HG02642 (cell line): ENCODE results near the gene HS6ST3.

Experiments
- ATAC-seq: cut with Tn5 transposase; IDR thresholded peaks from one replicate; pipeline ENCODE4 v1.9.1; 2021; ENCODE audit warnings: mild to moderate bottlenecking; ENCODE audit not compliant: unreplicated experiment, poor library complexity

Gene HS6ST3

DNA sequence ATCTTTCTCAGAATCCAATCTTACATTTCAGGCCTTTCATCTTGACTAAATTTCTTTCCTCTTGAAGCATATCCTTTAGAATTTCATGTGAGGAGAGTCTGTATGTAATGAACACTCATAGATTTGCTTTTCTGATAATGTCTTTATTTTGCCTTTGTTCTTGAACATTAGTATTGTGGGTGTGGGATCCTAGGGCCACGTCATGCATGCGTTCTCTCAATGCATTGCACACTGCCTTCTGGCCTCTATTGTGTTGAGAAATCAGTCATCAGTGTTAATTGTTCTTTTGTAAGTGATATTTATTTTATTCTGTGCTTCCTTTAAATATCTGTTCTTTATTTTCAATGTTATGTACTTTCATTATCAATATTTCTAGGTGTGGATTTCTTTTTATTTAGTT lies 539.4 kb downstream of the HS6ST3 start:
- ATAC-seq: no peak

DNA sequence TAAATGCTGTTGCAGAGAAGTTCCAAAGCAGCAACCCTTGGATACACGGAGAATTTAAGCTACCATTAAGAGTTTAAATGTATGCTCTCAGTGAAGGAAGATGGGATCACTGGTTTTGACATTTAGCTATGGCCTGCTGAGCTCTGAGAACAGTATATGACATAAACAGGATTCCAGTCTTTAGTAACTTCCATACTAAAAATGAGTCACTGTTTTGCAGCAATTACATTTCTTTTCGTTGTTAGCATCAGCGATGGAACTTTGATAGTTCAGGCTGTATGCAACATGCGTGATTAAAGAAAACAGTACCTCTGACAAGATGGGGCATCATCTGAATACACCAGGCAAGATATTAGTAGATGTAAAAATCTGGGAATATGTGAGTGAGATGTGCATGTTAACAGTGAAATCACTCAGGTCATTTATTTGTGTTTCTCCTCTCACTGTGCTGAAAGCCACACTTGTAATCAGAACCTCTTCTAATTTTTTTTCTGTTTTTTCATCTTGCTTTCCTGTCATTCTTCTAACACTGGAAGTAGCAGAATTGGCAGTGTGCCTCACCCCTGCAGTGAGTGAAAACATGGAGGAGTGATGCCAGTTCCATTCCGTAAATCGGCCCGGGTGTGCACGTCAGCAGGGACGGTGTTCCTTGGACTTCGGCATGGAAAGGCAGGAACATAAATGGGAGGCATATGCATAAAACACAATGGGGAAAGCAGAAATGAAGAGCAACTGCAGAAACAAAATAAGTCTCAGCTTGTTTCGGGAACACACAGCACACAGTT lies 542.8 kb downstream of the HS6ST3 start:
- no peak for ATAC-seq

DNA sequence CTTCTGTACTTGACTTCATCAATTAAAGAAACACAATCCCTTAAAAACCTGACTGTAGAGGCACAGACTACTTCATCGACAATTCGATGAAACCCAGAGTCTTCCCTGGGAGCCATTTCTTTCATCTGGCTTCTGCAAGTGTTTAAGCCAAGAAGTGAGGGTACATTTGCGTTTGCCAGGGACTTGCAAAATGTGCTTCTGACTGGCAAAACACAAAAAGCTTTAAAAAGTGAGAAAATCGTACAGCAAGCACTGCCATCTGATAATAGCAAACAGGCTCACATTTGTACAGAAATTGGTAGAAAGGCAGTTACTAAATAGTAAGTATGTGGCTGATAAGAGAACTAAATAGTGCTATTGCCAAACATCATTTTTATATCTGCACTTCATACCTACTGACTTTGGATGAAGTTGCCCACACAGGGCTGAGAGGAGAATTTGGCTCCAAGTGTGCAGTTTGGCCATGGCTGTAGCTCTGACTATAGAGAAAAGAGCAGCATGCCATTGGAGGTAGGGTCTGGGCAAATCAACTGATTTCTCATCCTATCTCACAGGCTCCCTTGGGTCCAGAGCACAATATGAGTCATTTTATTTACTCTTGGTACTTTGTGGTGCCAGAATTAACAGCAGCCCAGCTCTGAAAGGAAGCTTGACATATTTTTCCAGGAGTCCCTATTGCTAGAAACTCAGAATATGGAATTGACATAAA lies 546.2 kb downstream of the HS6ST3 start:
- no peak for ATAC-seq

DNA sequence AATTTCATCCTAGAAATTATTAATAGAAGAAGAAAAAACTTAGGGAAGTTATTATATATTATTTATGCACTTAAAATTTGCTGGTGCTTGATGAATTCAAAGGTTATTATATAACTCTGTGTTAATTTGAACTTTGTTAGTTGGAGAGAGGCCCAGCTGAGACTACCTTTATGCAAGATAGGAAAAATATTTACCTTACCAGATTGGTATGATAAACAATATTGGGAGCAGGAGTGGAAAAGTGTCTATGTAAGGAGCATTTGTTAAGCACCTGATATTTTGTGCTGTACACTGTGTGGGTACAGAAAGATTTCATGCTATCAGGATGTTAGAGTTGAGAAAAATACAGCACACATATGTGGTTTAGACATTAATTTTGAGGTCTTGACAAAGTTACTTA lies 547.1 kb downstream of the HS6ST3 start:
- ATAC-seq: no peak

DNA sequence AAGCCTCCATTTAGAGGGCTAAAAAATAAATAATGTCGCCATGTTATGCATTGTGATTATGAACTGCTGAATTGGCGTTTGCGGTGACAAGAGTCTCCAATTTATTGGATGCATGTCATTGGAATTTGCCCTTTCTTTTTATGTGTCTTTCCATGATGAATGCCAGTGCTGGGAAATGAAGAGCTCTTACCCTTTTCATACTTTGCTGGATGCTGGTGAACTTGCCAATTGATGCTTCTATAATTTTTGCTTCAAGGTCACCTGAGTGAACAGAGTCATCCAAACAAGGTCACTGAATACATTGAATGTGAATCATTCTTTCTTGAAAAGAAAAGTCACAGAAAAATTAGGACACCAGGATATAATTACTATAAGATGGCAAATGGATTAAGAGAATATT lies 556.2 kb downstream of the HS6ST3 start:
- ATAC-seq: no peak

DNA sequence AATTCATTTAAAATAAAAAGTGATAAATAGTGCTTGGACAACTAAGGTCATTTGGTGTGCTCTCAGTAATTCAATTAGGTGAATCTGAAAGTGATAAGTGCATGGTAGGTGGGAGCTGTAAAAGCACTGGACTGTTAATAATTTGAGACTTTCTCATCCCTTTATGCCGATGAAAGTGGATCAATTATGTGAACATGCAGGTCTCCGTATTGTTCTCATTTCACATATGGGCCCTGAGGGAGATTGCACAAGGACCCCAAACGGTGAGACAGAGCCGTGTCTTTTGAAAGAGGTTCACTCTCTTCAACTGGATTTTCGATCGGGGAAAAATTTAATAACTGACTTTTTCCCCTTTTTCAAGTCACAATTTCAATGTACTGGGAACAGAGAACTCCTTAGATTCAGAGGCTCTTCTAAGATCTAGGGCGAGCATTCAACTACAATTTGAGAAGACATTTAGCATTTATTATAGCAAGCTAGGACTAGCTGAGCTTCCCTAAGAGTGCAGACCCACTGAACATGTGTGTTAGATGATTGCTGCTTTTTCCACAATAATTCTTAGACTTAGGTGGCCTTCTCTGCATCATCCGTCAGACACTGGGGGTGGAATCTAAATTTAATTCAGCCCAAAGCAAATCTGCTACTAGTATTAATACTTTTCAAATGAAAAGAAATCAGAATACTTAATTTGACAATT lies 556.8 kb downstream of the HS6ST3 start:
- no peak for ATAC-seq

DNA sequence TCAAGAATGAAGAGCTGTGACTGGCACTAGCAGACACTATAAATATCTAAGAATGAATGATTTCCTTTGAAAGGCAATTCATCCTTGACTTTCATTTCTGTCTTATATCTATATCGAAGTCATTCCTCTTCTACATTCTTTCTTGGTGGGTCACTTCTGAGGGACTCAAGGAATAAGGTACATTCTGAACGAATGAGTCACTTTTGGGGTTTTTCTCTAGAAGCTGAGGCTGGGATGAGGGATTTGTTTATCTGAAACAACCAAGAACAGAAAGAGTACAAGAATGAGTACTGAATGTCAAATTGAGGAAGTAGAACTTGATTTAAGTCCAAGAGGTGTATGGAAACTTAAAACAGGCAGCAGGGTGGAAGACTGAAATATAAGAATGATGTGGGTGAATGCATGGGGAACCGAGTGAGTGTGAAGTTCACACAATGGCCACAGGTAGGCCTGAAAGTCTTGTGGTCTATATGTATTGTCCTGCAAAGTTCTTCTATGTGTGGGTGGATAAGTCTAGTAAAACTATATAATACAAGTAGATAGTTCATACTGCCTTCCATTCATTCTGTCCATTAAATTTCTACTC lies 560.5 kb downstream of the HS6ST3 start:
- peak; percentile 81 for ATAC-seq

DNA sequence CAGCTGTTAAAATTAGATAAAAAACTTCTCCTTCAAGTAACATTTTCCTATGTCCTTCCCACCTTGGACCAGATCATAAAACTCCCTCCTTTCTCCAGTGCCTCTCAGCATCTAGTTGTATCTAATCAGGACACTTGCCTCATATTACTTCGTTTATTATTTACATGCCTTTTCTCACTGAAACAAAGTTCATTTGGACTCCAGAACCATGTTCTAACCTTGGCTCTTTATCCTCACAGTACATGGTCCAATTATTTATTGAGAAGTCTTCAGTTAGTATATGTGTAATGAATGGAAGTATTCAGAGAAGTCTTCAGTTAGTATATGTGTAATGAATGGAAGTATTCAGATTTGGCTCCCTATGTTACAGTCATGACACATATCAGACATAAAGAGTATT lies 561.7 kb downstream of the HS6ST3 start:
- no peak for ATAC-seq

DNA sequence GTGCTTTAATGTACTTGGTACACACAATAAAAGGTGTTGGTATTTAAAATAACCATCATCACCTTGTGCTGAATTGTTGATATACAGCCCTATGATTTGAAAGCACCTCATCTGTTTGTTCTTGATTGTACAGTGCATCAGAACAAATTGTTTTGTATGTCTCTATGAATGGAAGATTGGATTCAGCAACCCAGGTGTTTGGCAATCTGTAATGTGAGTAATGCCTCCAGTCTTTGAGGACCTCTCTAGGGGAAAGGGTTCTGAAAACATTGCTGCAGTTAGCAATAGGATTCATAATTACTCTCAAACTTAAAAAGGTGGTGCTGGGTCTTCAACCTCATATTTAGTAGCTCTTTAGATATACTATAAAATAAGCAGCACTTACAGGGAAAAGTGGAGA lies 562.6 kb downstream of the HS6ST3 start:
- ATAC-seq: no peak

DNA sequence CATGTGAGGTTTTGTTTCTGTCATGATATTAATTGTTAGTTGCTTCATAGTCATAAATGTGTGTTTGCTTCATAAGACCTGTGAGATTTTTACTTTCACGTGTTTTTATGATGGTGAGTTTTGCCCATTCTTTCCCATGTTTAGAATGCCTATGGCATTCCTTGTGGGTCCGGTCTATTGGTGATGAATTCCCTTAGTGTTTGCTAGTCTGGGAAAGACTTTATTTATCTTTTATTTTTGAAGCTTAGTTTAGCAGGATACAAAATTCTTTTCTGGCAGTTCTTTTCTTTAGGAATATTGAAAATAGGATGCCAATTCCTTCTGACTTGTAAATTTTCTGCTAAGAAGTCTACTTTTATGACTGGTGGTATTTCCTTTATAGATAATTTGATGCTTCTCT lies 571.7 kb downstream of the HS6ST3 start:
- no peak for ATAC-seq

DNA sequence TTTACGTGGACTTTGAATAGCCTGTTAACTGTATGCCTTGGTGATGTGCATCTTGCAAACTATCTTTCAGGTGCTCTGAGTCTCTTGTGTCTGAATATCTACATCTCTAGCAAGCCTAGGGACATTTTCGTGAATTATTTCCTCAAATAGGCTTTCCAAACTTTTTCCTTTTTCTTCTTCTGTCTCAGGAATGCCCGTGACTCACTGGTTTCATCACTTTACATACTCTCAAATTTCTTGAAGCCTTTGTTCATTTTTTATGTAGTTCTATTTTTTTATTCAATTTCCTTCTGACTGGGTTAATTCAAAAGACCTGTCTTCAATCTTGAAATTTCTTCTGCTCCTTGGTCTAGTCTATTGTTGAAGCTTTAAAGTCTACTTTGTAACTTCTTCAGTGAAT lies 572.1 kb downstream of the HS6ST3 start:
- no peak for ATAC-seq

DNA sequence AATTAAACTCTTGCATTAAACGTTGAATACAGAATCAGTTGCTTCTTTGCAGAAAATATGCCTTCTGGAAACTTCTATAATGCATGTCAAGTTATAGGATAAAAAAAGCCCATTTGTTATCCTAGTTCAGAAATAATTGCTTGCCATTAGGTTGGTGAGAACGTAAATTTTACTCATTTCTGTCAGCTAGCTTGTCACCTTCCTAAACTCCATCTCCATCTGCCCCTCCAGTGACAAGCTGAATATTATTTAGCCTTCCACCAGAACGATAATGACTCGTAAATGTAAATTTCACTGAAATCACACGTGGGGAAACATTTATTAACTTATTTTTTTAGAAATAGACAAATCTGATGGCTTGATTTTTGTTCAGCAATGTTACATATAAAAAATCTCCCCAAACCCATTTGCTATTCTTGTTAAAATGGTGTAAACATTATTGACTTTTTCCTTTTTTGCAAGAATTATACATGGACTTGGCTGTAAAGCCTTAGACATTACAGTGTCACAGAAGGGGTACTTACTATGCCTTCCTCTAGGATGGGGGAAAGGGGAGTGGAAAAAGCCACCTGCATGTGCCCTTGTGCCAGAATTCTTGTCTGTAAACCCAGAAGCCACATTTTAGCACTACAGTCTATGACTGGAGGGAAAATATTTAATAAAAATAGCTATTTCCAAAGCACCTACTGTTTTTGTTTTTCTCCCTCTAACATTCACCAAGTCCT lies 577.5 kb downstream of the HS6ST3 start:
- no peak for ATAC-seq

DNA sequence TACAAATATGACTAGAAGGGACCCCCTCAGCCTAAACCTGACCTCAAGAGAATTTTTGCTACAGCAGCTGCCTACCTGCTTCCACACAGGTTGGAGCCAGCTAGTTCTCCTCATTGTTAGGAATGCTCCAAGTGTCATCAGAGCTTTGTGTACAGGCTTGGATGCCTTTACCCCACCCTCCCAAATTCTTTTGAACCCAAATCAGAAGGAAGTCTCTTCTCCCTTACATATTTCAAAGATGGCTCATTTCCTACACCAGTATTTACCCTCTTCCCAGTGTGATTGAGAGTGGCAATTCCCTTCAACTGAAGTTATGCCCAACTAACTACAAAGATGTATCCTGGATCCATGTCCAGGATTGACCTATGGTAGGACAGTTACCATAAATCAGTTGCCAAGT lies 581.2 kb downstream of the HS6ST3 start:
- ATAC-seq: no peak

DNA sequence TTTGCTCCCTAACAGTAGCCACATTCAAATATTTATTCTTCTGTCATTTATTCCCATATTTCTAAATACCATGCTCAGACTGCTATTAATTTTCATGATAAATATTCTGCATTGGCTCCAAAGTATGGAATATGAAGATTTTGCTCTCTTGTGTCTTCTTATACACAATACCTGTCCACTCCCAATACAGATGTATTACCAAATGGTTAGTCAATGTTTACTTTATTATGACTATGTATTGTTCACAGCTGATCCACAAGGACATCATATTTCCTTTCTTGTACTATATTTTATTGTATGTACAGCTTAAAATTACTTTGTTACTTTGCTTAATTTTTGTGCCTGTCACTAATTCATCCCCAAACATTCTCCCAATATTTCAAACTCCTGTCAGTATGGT lies 582.1 kb downstream of the HS6ST3 start:
- ATAC-seq: no peak

DNA sequence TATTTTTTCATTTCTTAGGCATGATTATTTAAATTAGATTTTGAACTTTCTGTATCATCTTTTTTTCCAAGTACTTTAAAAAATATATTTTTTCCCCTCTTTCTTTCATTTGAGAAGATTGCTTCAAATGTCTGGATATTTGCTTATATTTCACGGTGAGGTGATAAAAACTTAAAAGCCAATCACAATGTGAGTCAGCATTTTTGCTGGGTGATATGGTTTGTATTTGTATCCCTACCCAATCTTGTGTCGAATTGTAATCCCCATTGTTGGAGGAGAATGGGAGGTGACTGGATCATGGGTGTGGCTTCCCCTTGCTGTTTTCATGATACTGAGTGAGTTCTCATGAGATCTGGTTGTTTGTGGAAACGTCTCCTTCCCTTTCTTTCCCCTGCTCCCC lies 583.9 kb downstream of the HS6ST3 start:
- ATAC-seq: no peak

DNA sequence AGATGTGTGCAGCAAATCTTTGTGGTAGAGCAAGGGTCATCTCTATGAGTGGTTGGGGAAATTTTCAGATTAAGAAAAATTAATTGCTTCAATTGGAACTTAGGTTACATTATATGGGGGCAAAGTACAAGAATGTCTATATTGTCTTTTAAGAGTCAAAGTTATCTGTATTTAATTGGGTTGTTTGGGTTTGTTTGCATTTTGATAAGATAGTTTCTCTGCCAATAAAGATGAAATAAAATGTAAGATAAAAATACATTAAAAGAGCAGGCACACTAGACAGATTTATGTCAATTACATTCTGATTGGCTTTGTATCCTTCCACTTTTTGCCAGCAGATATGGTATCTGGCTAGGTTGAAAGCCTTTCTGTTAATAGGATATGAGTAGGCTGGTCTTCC lies 587.1 kb downstream of the HS6ST3 start:
- ATAC-seq: no peak

DNA sequence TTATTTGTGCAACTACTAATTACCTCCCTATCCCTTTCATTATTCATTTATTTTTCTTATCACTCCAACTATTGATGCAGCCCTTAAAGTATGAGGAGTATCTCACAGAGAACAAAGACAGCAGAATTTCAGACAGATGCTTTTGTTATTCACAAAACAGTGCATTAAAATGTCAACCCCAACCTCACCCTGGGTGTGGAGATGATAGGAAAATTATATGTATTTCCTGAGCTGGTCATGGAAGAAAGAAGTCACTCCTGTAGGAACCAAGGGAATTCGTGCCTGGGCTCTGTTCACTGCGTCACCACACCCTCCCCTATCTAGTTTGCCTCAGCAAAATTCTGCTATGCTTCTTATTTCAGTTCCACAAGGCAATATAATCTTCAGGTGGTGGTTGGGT lies 588.9 kb downstream of the HS6ST3 start:
- ATAC-seq: no peak

DNA sequence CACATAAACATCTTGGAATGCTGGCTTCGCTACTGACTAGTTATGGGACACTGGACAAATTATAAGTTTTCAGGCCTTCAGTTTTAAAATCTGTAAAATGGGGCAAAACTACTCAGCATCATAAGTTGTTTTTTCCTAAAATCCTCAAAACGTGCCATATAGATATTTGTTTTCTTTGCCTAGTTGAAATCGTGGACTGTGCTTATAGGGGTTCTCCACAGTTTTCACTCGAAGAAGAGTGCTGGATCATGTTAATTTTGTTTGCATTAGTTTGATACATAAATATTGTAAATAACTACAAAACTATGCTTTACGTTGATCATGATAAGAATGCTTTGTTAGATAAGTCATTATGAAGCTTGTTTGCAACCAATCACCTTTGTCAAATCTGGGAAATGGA lies 591.0 kb downstream of the HS6ST3 start:
- no peak for ATAC-seq

DNA sequence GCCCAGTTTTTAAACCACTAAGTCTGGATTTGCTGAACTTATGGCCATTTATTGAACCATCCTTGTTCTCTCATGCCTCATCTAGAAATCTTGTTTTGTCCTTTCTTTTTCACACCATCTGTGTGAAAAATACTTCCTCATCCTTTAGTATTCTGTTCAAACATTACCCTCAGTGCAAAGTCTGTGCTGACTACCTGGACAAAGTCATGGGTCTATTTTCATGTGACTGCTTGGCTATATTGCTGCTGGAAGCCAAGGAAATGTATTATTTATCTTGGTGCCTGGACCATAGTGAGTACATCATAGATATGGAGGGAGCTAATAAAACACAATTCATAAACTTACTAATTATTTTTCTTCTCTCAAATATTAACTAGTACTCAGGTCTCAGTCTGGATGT lies 591.9 kb downstream of the HS6ST3 start:
- ATAC-seq: no peak

DNA sequence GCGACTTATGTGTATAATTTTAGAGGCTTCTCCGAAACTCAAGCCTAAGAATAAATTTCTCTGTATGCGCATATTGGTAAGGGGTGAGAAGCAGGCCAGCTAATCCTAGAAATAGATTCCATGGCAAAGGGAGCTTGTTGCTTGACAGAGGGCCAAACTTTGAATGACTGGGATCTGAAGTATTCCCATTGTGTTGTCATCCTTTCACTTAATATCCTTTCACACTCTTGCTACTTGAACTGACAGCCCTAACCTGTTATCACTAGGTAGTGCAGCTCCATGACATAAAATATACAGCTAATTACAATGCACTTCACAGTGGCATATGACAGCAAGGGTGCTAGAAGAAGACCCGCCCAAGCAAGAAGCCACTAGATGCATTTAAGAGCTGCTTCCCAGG lies 594.6 kb downstream of the HS6ST3 start:
- ATAC-seq: no peak
